ENCODE measurements around the gene LRRC19.

LRRC19 gene

DNA sequence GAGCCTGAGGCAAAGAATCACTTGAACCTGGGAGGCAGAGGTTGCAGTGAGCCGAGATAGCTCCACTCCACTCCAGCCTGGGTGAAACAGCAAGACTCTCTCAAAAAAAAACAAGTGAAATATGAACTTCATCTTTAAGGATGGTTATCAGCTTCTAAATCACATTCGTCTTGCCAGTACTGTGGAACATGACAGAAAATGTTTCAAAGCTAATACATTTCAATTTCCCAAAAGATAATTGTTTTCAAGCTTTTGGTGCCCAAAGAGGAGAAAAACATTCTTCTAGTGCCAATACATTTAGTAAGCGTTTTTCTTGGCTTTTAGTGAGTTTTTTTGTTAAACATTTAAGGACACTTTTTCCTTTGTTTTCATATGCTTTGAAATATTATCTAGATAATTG lies 53.7 kb downstream of the LRRC19 start:
- no peak for DNase-seq (ENCODE audit: low spot score)
- peaks cover under 1% of the 10 kb centered on the region for H3K79me1 ChIP-seq (ENCODE audit: low read depth, low read length)
- H3K27ac ChIP-seq (replicated peaks; ENCODE audit: low read length), result no peak overlapping the region
- H3K4me2 ChIP-seq (ENCODE audit: insufficient read depth, low read length, poor library complexity, severe bottlenecking), result no peak overlapping the region
- no peak overlapping the region for H4K8ac ChIP-seq (ENCODE audit: low read depth, low read length)
- no peak overlapping the region for H3K14ac ChIP-seq (ENCODE audit: low read length)
- no peak overlapping the region for H3K23ac ChIP-seq (ENCODE audit: low read depth, low read length, poor library complexity)
- H3K9ac ChIP-seq (ENCODE audit: low read depth, low read length, poor library complexity), result no peak overlapping the region
- peaks cover 0 to 3% of the 10 kb centered on the region in 2 donors for H3K4me1 ChIP-seq (ENCODE audit: control insufficient read depth in 2 of 2, insufficient read depth in 1 of 2, low read depth in 1 of 2, low read length in 2 of 2)
- WGBS, 2 donors (ENCODE audit: extremely low coverage in 2 of 2, insufficient read length in 2 of 2, insufficient replicate concordance in 1 of 2), result no CpG with 5 or more reads among the region's 3 CpGs
- H2AFZ ChIP-seq (ENCODE audit: low read length), result no peak overlapping the region
- no peak overlapping the region for H2BK12ac ChIP-seq (ENCODE audit: low read length)
- no peaks in the 10 kb centered on the region for H3K27me3 ChIP-seq (ENCODE audit: control insufficient read depth in 3 of 3, insufficient read depth in 3 of 3, low read depth in 1 of 3, low read length in 3 of 3)
- no peak overlapping the region for H4K91ac ChIP-seq (ENCODE audit: low read depth, low read length, poor library complexity)
- no peak overlapping the region for H3K4me3 ChIP-seq (ENCODE audit: low read length in 2 of 2)
- H3K4ac ChIP-seq (ENCODE audit: low read length), result no peak overlapping the region
- H3K9me3 ChIP-seq (replicated peaks in 1 of 2; ENCODE audit: control insufficient read depth in 2 of 2, insufficient read depth in 1 of 2, low read depth in 1 of 2, low read length in 2 of 2), result no peaks in the 10 kb centered on the region
- no peaks in the 10 kb centered on the region for H3K36me3 ChIP-seq (replicated peaks in 1 of 2; ENCODE audit: control insufficient read depth in 2 of 2, insufficient read depth in 2 of 2, low read length in 2 of 2)
- no peak overlapping the region for H2AK5ac ChIP-seq (ENCODE audit: low read depth, low read length)
- H2BK5ac ChIP-seq (ENCODE audit: low read length), result no peak overlapping the region
- no peak overlapping the region for H2BK15ac ChIP-seq (ENCODE audit: low read length)
- no peak overlapping the region for H2BK120ac ChIP-seq (ENCODE audit: low read depth, low read length)
- no peak overlapping the region for H3K18ac ChIP-seq (ENCODE audit: low read length)

DNA sequence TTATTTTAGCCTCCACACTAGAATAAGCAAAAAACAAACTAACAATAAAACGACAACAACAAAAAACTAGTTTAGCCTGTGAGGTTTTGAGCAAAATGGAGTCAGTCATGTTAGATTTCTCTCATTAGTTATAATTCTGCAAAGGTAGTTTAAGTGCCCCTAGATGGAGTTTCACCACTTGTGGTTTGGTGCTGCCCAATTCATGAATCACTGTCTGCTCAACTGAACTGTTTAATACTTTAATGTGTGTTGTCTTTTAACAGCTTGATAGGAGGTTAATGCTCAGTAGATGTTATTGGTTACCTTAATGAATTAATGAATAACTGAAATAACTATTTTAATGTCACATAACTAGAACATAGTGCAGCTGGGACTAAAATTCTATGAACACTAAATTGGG lies 55.0 kb downstream of the LRRC19 start:
- Histone ChIP-seq H3K79me1 (ENCODE audit: low read depth, low read length) (peaks cover 3% of the 10 kb centered on the region), H2AK5ac (ENCODE audit: low read depth, low read length) (no peak overlapping the region), H3K27me3 (ENCODE audit: control insufficient read depth in 3 of 3, insufficient read depth in 3 of 3, low read depth in 1 of 3, low read length in 3 of 3) (no peaks in the 10 kb centered on the region), H3K18ac (ENCODE audit: low read length) (no peak overlapping the region), H2BK15ac (ENCODE audit: low read length) (no peak overlapping the region), H3K4ac (ENCODE audit: low read length) (no peak overlapping the region), H2BK12ac (ENCODE audit: low read length) (no peak overlapping the region), H3K4me3 (ENCODE audit: low read length in 2 of 2) (no peak overlapping the region), H2BK120ac (ENCODE audit: low read depth, low read length) (no peak overlapping the region), H2AFZ (ENCODE audit: low read length) (no peak overlapping the region), H3K4me1 (ENCODE audit: control insufficient read depth in 2 of 2, insufficient read depth in 1 of 2, low read depth in 1 of 2, low read length in 2 of 2) (peaks cover 1 to 3% of the 10 kb centered on the region in 2 donors), H4K8ac (ENCODE audit: low read depth, low read length) (no peak overlapping the region), H3K9ac (ENCODE audit: low read depth, low read length, poor library complexity) (no peak overlapping the region), H3K4me2 (ENCODE audit: insufficient read depth, low read length, poor library complexity, severe bottlenecking) (no peak overlapping the region), H3K23ac (ENCODE audit: low read depth, low read length, poor library complexity) (no peak overlapping the region), H4K91ac (ENCODE audit: low read depth, low read length, poor library complexity) (no peak overlapping the region), H3K36me3 (replicated peaks in 1 of 2; ENCODE audit: control insufficient read depth in 2 of 2, insufficient read depth in 2 of 2, low read length in 2 of 2) (no peaks in the 10 kb centered on the region), H3K9me3 (replicated peaks in 1 of 2; ENCODE audit: control insufficient read depth in 2 of 2, insufficient read depth in 1 of 2, low read depth in 1 of 2, low read length in 2 of 2) (no peaks in the 10 kb centered on the region), H3K27ac (replicated peaks; ENCODE audit: low read length) (no peak overlapping the region), H3K14ac (ENCODE audit: low read length) (no peak overlapping the region), H2BK5ac (ENCODE audit: low read length) (no peak overlapping the region)
- no peak for DNase-seq (ENCODE audit: low spot score)
- WGBS, 2 donors (ENCODE audit: extremely low coverage in 2 of 2, insufficient read length in 2 of 2, insufficient replicate concordance in 1 of 2), result no CpG with 5 or more reads among the region's 1 CpG

DNA sequence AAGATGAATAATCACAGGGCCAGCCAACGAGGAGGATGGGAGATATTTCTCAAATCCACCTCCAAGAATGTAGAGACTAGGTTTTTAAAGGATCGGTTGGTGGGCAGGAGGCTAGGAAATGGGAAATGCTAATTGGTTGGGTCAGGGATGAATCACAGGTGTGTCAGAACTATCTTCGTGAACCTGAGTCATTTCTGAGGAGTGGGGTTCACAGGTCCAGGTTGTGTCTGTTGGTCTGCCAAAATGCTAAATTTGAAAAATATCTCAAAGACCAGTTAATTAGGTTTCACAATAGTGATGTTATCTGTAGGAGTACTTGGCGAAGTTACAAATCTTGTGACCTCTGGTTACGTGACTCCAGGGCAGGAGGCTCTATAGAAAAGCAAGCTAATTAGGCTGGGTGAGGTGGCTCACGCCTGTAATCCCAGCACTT lies 55.8 kb downstream of the LRRC19 start:
- Histone ChIP-seq H2BK12ac (ENCODE audit: low read length) (no peak overlapping the region), H3K4me1 (ENCODE audit: control insufficient read depth in 2 of 2, insufficient read depth in 1 of 2, low read depth in 1 of 2, low read length in 2 of 2) (peaks cover 2 to 3% of the 10 kb centered on the region in 2 donors), H3K4me3 (ENCODE audit: low read length in 2 of 2) (no peak overlapping the region), H2BK5ac (ENCODE audit: low read length) (no peak overlapping the region), H2AK5ac (ENCODE audit: low read depth, low read length) (no peak overlapping the region), H2BK120ac (ENCODE audit: low read depth, low read length) (no peak overlapping the region), H3K23ac (ENCODE audit: low read depth, low read length, poor library complexity) (no peak overlapping the region), H3K27me3 (ENCODE audit: control insufficient read depth in 3 of 3, insufficient read depth in 3 of 3, low read depth in 1 of 3, low read length in 3 of 3) (no peaks in the 10 kb centered on the region), H3K4ac (ENCODE audit: low read length) (no peak overlapping the region), H4K8ac (ENCODE audit: low read depth, low read length) (no peak overlapping the region), H2BK15ac (ENCODE audit: low read length) (no peak overlapping the region), H3K79me1 (ENCODE audit: low read depth, low read length) (peaks cover 3% of the 10 kb centered on the region), H3K14ac (ENCODE audit: low read length) (no peak overlapping the region), H3K9ac (ENCODE audit: low read depth, low read length, poor library complexity) (no peak overlapping the region), H3K36me3 (replicated peaks in 1 of 2; ENCODE audit: control insufficient read depth in 2 of 2, insufficient read depth in 2 of 2, low read length in 2 of 2) (peaks cover 0 to under 1% of the 10 kb centered on the region in 2 donors), H3K9me3 (replicated peaks in 1 of 2; ENCODE audit: control insufficient read depth in 2 of 2, insufficient read depth in 1 of 2, low read depth in 1 of 2, low read length in 2 of 2) (no peaks in the 10 kb centered on the region), H4K91ac (ENCODE audit: low read depth, low read length, poor library complexity) (no peak overlapping the region), H3K18ac (ENCODE audit: low read length) (no peak overlapping the region), H3K27ac (replicated peaks; ENCODE audit: low read length) (no peak overlapping the region), H2AFZ (ENCODE audit: low read length) (no peak overlapping the region), H3K4me2 (ENCODE audit: insufficient read depth, low read length, poor library complexity, severe bottlenecking) (no peak overlapping the region)
- DNase-seq (ENCODE audit: low spot score), result no peak
- WGBS, 2 donors (ENCODE audit: extremely low coverage in 2 of 2, insufficient read length in 2 of 2, insufficient replicate concordance in 1 of 2), result no CpG with 5 or more reads among the region's 6 CpGs

DNA sequence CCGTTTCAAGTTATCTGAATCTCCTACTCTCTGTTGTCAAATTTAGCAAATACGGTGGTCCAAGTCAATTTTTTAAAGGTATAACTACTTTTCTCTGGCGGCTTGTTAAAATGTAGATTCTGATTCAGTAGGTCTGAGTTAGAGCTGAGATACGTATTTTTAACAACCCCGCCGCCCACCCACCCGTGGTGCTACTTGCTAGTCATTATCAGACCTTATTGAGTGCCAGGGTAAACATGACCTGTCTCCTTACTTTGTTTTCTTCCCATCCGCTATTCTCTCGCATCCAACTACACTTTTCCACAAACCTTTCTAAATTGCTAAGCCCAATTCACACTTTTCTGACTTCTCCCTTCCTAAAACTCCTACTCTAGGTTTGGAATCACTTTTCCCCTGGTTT lies 57.7 kb downstream of the LRRC19 start:
- peaks cover 2 to 3% of the 10 kb centered on the region in 2 donors for H3K4me1 ChIP-seq (ENCODE audit: control insufficient read depth in 2 of 2, insufficient read depth in 1 of 2, low read depth in 1 of 2, low read length in 2 of 2)
- no peak overlapping the region for H2BK12ac ChIP-seq (ENCODE audit: low read length)
- H3K27me3 ChIP-seq (ENCODE audit: control insufficient read depth in 3 of 3, insufficient read depth in 3 of 3, low read depth in 1 of 3, low read length in 3 of 3), result no peaks in the 10 kb centered on the region
- no peak overlapping the region for H3K18ac ChIP-seq (ENCODE audit: low read length)
- H4K8ac ChIP-seq (ENCODE audit: low read depth, low read length), result no peak overlapping the region
- no peak overlapping the region for H2BK15ac ChIP-seq (ENCODE audit: low read length)
- H3K4ac ChIP-seq (ENCODE audit: low read length), result no peak overlapping the region
- H4K91ac ChIP-seq (ENCODE audit: low read depth, low read length, poor library complexity), result no peak overlapping the region
- no peak overlapping the region for H3K27ac ChIP-seq (replicated peaks; ENCODE audit: low read length)
- no peak for DNase-seq (ENCODE audit: low spot score)
- H3K23ac ChIP-seq (ENCODE audit: low read depth, low read length, poor library complexity), result no peak overlapping the region
- no peak overlapping the region for H2BK5ac ChIP-seq (ENCODE audit: low read length)
- no peaks in the 10 kb centered on the region for H3K9me3 ChIP-seq (replicated peaks in 1 of 2; ENCODE audit: control insufficient read depth in 2 of 2, insufficient read depth in 1 of 2, low read depth in 1 of 2, low read length in 2 of 2)
- H3K4me2 ChIP-seq (ENCODE audit: insufficient read depth, low read length, poor library complexity, severe bottlenecking), result peak overlapping the region; percentile 62
- H2AFZ ChIP-seq (ENCODE audit: low read length), result peak overlapping the region; percentile 99
- H3K4me3 ChIP-seq (ENCODE audit: low read length in 2 of 2), result peak overlapping the region; percentile 59 to 94
- no peak overlapping the region for H2BK120ac ChIP-seq (ENCODE audit: low read depth, low read length)
- H2AK5ac ChIP-seq (ENCODE audit: low read depth, low read length), result no peak overlapping the region
- no peak overlapping the region for H3K14ac ChIP-seq (ENCODE audit: low read length)
- H3K9ac ChIP-seq (ENCODE audit: low read depth, low read length, poor library complexity), result no peak overlapping the region
- 100% methylated on average over 2 of the region's 9 CpGs; no CpG with 5 or more reads in 1 of the 2 donors for WGBS, 2 donors (ENCODE audit: extremely low coverage in 2 of 2, insufficient read length in 2 of 2, insufficient replicate concordance in 1 of 2)
- H3K79me1 ChIP-seq (ENCODE audit: low read depth, low read length), result peaks cover 3% of the 10 kb centered on the region
- peaks cover 0 to 17% of the 10 kb centered on the region in 2 donors for H3K36me3 ChIP-seq (replicated peaks in 1 of 2; ENCODE audit: control insufficient read depth in 2 of 2, insufficient read depth in 2 of 2, low read length in 2 of 2)
